ENCODE measurements around the gene RBMS3.
"Not testable (repeated sequence)": the region's sequence is repeated elsewhere in the genome, so short reads cannot be mapped to it uniquely, and the experiment has no call there.

RBMS3 gene

DNA sequence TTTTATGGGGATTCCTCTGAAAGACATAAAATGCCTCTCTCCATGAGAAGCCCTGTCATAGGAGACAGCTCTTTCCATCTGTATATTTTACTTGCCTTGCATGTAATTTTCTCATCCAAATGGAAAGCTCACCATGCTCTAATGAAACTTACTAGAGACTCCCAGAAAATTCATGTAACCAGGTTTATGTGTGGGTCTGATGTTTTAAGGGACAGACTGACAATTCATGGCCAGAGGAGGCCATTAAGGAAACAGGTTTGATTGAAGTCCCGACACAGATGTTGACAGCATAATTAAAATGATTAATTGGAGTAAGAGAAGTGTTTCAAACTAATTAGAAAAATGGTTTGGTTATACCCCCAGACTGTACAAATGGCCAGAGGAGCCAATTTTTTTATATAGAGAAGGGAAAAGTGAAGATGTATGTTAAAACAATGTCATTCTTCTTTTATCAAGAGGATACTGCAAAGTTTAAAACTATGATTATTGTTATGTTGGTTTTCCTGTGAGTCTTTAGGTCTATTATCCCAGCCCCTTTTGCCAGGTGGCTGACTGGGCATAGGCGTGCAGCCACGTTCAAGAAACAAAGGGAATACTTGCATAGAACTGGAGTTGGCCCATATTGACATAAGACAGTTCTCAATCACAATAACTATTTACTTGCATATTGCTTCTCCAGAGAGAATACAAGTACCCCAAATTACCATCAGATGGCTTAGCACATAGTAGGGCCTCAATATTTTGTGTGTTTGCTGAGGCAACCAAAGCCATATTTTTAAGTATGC, 64.8 kb downstream of the RBMS3 start:
- no peak for DNase-seq

DNA sequence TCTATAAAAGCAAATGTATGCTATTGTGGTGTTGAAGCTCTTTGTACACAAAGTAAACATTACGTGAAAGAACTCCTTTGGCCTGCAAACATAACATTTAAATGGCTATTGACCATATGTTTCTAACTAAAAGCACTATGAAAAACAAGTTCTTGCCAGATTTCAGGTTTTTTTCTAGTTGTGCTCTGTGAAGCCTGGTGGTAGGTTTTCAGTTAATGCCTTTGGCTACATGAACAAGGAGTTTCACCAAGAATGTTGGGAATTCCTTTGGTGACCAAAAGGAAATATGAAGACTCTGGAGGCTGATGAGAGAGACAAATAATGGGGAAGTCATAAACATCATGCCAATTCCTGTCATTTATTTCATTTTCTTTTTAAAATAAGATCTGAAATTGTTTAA, 66.0 kb downstream of the RBMS3 start:
- DNase-seq, result no peak

DNA sequence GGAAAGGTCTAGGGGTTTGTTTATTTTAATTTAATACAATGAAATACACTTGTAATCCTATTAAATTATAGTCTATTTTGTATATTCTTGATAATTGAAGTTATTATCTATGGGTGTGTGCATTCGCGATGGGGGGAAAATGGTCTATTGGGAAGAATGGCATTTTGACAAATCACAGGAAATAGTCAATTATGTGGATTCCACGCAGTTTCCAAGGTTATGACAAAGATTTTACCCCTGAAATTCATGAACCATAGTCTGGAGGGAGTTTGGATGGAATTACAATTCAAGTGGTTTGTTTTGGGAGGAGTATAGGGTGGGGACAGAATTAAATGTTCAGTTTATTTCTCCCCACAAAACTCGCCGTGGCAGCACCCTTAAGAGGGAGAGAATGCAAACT, 66.5 kb downstream of the RBMS3 start:
- DNase-seq, result no peak

DNA sequence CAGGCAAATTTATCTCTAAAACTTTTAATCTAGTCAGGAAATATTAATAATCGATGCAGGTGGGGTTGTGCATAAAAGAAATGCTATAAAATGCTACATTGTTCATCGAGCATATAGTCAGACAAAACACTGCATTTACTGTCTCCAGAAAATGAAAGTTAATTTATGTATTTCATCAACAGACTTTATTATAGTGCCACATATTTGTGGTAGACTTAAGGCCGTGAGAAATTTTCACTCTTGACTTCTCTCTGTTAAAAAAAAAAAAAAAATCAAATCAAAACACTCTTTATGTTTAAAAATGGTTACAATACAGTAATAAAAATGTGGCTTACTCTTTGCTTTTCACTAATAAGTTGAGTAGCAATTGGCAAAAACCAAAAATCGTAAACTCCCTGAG, 67.4 kb downstream of the RBMS3 start:
- no peak for DNase-seq

DNA sequence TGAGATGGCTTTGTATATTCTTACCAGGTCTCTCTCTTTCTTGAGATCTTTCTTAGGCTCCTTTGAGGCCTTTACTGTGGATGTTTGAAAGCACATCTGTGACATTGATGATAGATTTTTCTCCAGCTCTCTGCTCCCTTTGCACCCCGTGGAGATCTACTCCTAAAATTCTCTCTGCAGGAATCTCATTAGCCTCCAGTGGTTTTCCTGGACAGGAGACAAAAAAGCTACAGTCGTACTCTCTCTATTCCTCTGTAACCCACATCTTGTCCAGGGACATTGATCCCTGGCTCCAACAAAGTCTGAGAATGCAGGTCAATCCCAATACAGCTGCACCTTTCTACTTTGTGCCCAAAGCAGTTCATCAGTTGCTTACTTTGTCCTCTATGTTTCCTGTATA, 68.2 kb downstream of the RBMS3 start:
- DNase-seq, result no peak

DNA sequence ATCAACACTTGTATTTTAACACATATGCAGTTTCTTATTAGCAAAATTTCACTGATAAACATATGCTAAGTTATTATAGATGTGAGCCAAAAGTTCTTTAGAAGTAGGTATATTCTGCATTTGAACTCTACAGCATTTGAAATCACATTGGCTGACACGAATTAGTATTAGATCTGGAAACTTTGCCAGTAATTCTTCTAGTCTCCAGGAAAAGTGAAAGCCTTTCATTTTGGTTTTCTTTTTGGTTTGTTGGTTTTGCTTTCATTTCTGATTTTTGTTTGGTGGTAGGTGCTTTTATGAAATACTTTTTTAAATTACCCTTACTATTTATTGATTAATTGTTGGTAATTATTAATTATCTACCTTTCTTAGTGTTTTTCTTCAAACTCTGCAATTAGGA, 72.9 kb downstream of the RBMS3 start:
- DNase-seq, result no peak

DNA sequence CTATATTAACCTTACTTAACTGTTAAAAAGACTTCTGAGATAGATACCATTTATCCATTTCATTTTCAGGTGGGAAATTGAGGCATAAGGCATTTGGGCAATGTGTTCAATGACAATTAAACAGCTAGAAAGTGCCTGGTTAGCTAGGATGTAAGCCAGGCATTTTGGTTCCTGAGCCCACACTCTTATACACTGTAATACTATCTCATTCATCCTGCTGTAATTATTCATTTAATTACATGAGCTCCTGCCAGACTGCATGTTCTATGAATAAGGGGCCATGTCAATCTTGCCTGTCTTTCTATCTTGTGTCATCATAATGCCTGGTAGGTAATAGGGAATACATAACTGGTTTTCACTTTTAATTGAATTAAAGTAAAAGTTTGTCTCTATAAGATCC, 74.0 kb downstream of the RBMS3 start:
- DNase-seq, result no peak

DNA sequence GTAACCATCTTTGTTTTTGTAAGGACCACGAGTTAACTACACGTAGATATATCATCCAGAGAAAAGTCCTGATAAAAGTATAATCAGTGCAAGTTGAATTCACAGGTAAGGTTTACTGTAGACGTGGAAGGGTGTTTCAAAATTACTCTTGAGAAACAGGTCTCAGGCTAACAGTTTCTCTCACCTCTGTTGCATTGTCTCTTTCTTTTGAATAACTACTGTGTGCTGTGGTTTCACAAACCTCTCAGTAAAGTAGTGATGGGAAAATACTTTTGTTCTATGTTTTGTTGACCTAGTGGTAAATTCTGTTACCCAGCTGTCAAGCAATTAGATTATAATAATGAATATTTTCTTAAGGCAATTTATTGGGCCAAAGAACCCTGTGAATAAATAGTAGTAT, 75.2 kb downstream of the RBMS3 start:
- no peak for DNase-seq

DNA sequence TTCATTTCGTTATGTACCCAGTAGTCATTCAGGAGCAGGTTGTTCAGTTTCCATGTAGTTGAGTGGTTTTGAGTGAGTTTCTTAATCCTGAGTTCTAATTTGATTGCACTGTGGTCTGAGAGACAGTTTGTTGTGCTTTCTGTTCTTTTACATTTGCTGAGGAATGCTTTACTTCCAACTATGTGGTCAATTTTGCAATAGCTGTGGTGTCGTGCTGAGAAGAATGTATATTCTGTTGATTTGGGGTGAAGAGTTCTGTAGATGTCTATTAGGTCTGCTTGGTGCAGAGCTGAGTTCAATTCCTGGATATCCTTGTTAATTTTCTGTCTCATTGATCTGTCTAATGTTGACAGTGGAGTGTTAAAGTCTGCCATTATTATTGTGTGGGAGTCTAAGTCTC, 79.4 kb downstream of the RBMS3 start:
- DNase-seq, result not testable (repeated sequence)

DNA sequence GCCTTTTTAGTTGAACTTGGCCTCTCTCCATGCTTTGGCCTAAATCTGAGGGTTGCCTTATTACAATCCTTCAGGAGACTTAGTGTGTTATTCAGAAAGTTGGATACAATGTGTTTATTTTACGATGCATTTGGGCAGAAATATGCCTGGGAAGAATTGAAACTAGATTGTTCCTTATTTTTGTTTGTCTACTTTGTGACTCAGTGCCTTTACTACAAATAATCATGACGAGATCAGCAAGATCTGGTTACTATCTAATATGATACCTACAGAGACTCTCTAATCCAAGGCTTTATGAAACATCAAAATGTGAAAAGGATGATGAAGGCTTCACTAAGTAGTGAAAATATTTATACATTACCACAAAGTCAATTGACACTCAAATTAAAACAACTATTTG, 82.2 kb downstream of the RBMS3 start:
- no peak for DNase-seq

DNA sequence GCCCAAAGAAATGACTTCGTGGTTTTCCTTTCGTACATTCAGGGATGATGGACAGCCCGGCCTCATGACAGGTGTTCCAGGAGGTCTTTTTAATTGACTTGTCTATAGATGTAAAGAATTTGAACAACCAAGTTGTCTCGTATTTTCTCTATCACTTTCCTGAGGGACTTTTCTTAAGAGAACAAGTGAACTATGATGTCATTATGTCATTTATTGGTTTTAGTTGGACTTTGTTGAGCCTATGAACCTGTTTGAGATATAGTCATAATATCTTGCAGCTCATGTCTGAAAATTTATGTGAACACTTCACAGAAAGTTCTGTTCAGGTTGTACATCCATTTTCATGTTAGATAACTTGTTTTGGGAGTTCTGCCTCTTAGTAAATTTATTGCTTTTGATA, 89.2 kb downstream of the RBMS3 start:
- DNase-seq, result no peak

DNA sequence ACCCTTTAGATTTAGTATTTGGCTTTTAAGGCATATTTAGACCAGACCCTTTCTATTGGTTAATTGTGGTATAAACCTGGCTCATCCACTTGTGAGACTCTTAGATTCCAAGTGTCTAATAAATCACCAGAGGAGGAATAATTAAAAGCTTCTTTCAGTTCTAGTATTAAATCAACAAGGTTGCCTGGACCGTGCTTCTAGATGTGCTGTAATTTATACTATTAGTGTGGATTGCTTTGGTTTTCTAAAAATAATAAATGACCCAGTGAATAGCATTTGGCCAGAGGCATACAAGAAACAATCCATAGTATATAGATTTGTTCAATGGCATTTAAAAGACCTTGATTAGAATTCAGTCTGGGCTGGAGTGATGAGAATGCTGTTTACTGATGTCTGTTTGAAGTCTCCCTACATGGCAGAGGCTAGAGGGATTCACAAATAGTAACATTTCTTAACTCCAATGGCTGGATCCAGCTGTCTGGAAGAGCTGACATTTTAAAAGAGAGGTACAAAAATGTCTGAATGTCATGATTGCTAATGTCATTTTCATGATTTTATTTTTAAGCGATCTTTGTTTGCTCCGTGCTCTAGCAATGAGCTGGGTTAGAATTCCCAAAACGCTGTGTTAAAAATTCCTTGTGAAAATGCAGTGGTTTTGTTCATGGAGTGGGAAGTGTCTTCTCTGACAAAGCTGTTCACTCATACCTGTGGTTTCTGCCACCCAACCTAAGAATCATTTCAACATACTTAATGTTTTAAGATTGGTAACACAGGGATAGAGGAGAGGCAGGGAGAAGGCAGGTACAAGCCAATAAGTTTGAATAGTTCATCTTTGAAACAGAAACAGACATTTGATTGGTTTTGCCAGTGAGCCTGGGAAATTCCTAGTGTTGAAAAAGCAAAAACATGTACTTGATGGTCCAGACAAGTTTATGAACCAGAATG, 89.9 kb downstream of the RBMS3 start:
- DNase-seq, result no peak

DNA sequence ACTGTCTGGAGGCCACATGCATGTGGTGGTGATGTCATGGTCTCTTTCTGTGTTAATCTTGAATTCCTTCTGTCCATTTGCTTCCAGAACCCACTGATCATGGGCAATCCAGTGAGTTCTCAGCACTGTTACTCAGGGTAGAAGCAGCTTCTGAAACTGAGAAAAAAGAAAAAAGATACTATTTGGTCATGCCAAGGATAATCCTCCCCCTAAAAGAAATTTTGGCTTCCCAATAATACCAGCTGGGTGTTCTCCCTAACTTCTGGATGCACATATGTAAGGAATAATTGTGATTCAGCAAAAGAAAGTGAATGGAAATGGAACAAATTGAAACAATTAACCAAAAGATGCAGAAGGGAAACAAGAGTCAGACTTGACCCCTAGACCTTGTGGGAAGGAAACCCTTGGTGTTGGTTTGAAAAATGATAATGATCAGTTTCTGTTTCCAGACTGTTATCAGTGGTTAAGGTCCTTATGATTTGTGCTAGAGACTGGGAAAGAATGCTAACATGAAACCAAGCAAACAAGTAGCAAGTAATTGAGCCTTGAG, 92.3 kb downstream of the RBMS3 start:
- DNase-seq, result no peak

DNA sequence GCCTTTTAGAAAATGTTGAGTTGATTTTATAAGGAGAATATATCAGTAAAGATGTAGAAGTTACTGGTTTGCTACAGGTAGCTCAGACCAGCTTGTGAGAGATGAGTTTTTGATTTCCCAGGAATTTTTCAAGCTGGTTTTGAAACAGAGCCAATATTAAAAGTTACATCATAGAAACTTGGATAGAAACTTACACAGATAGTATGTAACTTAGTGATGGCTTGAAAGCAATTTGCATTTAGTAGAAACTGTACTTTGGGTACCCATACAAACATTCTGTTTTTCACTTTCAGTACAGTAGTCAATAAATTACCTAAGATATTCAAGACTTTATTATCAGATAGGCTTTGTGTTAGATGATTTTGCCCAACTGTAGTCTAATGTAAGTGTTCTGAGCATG, 93.4 kb downstream of the RBMS3 start:
- DNase-seq, result no peak

DNA sequence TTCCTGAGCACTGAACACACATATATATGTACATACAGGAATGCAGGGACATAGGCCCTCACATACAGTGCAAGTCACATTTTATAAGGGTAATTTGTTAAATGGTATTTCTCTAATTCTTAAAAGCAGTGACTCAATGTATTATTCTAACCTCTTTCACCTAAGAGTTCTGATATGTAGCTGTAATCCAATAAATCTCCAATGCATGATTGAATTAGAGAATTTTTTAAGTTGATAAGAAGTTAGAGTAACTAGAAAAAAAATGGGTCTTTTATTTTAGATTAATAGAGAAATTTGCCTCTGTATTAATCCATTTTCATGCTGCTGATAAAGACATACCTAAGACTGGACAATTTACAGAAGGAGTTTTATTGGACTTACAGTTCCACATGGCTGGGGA, 98.2 kb downstream of the RBMS3 start:
- DNase-seq, result no peak

DNA sequence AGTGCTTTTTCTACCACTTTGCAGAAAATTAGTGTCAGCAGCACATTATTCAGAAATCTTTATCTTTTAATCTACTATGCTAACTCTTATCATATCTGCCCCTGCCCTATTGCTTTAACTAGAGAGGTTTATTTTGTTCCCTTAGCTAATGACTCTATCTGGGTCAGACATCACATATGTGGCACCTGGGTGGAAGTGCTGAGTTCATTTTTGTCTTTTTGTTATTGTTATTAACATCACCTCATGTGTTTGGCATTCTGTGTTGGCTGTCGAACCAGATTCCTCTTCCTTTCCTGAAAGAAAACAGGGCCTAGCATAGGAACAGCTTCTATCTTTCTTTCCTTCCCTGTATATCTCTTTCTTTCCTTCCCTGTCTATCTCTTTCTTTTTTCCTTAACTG, 100.7 kb downstream of the RBMS3 start:
- no peak for DNase-seq

DNA sequence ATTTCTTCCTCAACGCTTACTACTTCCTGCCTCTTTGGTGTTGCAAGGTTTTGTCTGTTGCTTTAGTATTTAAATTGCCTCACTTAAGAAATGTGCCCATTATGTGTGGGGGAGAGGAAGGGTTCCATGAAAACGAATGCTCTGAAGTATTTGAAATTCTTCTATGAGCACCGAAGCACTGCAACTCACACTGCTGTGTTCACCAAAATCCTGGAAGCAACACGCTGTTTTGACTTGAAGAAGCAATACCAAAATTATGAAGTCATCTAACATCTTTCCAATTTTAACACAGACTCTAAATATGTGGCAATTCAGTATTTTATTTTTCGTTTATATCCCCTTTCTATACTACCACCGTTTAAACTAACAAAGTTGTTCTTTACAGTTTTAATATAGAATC, 101.5 kb downstream of the RBMS3 start:
- DNase-seq, result no peak

DNA sequence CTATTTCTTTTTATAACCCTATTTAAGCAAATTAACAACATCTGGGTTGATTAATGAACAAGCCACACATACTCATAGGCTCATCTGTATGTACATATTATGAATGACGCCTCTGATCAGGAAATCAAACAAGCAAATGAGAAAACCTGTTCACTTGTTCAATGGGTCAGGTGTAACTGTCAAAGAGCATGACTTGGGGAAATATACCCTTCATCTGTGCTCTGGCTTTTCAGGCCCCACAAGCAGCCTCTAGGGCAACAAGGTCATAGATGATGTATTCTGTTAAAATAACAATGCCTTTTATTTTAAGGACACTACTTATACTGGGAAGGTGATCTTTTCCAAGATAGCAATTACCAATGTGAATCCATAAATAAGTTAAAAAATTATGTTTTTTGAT, 102.0 kb downstream of the RBMS3 start:
- no peak for DNase-seq

DNA sequence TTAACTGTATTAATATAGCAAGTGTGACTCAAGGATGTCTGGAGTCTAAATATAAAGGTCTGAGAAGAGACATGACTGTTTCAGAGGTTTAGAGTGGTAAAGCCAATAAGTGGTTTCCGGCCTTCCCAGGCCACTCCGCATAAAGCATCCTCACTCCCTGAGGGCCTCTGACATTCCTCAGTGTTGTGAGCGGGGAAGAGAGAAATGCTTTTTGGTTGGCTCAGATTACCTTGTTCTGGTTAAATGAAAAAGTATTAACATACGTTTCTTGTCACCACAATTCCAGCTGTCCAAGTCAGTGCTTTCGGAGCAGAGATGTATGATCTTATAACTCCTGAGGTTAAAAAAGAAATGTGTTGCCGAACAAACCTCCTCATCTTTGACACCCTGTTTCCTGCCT, 103.8 kb downstream of the RBMS3 start:
- no peak for DNase-seq

DNA sequence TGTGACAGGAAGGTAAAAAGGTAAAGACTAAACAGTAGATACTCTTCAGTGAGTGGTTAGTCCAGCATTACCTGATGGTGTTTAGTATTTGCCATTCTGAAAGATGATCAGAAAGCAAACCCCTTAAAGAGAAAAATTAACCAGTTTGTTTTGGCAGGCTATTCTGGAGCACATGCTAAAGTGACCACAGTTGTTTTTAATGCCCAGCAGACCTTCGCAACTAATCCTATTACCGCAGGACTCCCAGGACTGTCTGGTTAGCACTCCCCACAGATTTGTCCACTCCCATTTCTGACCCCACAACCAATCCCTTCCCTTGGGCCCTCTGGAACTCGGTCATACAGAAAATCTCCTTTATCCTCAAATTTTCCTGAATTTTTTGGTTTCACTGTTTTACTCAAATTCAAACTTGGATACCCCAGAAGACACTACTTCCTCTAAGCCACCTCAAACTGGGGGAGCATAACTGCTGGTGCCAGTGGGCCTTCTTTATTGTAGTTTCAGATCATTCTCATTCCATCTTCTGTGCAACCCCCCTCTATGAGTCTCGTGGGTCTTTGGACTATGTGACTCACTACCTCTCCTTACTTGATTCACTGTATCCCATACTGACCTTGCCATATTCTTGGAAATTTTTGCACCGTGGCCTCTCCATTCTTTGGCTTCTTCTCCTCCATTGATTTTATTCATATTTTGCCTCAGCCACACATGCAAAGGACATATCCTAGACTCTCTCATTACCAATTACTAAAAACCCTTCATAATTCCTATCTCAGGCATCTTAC, 104.4 kb downstream of the RBMS3 start:
- DNase-seq, result no peak

DNA sequence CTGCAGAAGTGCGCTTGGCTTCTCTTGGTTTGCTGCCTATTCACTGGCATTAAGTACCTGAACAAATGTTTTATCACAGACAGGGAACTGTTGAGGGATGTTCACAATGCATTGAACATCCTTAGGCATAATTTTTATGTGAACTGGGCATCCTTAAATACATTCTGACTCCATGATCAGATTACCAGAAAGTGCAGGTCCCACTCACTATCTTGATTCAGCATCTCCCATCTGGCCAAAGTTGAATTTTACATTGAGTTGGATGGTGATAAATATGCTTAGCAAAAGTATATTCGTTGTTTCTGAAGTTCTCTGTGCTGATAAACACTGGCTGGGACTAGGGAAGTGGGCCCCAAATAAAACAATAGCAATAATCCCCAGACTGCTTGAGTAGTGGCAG, 108.5 kb downstream of the RBMS3 start:
- DNase-seq, result no peak

DNA sequence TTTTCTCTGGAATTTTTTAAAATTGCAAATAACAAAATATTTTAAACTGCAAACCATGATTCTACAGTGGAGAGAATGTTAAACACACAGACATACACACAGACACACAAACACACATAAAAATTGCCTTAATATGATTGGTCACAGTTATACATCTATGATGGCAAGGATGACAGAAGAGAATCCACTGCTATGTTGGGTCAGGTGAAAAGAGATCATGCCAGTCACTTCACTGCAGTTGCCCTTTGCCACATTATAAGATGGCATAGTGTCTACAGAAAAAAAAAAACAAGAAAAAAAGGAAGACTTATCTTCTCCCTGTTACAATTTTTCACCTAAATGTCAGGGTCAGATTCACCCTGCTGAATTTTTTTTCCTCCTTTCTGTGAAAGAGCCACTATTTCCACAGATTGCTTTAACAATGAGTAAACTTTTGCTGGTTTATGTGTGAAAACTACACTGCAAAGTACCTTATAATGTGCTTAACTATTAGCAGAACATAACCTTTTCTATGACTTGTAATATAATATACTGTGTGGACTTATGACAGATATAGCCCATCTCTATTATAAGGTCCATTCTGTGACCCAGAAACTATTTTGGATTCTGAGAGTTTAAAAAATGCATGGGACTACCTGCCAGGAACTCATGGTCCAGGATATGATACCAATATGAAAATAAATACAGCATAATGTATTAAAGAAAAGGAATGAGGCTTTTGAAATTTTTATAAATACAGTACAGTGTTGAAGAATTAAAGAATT, 111.9 kb downstream of the RBMS3 start:
- no peak for DNase-seq
